Activated CD4-positive, alpha-beta T cell treated with anti-CD3 and anti-CD28 coated beads, Interleukin-2, amount 50 U/mL, for 4 hours (primary cell): ENCODE data around the gene HOXB6.
A peak's percentile ranks its signal among the peaks of the same experiment; 100 is the strongest.

ENCODE experiments used
- DNase-seq, 2 experiments: peaks; one replicate each; pipeline ENCODE4 v3.0.0-alpha.2; 2020

Gene HOXB6

GRCh38 chr17:48604770-48605329 lies at the start of gene HOXB6:
Gene HOXB6 (minus strand): TSS chr17:48604986. CDS start chr17:48598150, 6,836 bp downstream.
- DNase-seq: no peak

GRCh38 chr17:48649741-48650140 lies 45.0 kb upstream of the HOXB6 start:
- DNase-seq: no peak

- no peak for DNase-seq
Measured at GRCh38 chr17:48647963-48648245, 43.1 kb upstream of the HOXB6 start.

- no peak for DNase-seq
Measured at GRCh38 chr17:48647103-48647962, 42.5 kb upstream of the HOXB6 start.

- DNase-seq: peak in 1 of 2 experiments; percentile 21
Measured at GRCh38 chr17:48646183-48647102, 41.7 kb upstream of the HOXB6 start.

GRCh38 chr17:48645639-48646182 lies 40.9 kb upstream of the HOXB6 start:
- DNase-seq: no peak

- no peak for DNase-seq
Measured at GRCh38 chr17:48644910-48645557, 40.2 kb upstream of the HOXB6 start.

GRCh38 chr17:48644159-48644558 lies 39.4 kb upstream of the HOXB6 start:
- DNase-seq: no peak

GRCh38 chr17:48643697-48644012 lies 38.9 kb upstream of the HOXB6 start:
- DNase-seq: no peak

GRCh38 chr17:48642843-48643696 lies 38.3 kb upstream of the HOXB6 start:
- no peak for DNase-seq

- DNase-seq: no peak
Measured at GRCh38 chr17:48642059-48642842, 37.5 kb upstream of the HOXB6 start.

- no peak for DNase-seq
Measured at GRCh38 chr17:48641541-48642058, 36.8 kb upstream of the HOXB6 start.

- no peak for DNase-seq
Measured at GRCh38 chr17:48640858-48641180, 36.0 kb upstream of the HOXB6 start.

GRCh38 chr17:48639982-48640857 lies 35.4 kb upstream of the HOXB6 start:
- no peak for DNase-seq

GRCh38 chr17:48639136-48639535 lies 34.4 kb upstream of the HOXB6 start:
- no peak for DNase-seq

GRCh38 chr17:48637323-48638260 lies 32.8 kb upstream of the HOXB6 start:
- DNase-seq: no peak

- peak; percentile 54 to 57 for DNase-seq
Measured at GRCh38 chr17:48636177-48637018, 31.6 kb upstream of the HOXB6 start.
